ENCODE data around the gene POLA2.

Gene POLA2

DNA sequence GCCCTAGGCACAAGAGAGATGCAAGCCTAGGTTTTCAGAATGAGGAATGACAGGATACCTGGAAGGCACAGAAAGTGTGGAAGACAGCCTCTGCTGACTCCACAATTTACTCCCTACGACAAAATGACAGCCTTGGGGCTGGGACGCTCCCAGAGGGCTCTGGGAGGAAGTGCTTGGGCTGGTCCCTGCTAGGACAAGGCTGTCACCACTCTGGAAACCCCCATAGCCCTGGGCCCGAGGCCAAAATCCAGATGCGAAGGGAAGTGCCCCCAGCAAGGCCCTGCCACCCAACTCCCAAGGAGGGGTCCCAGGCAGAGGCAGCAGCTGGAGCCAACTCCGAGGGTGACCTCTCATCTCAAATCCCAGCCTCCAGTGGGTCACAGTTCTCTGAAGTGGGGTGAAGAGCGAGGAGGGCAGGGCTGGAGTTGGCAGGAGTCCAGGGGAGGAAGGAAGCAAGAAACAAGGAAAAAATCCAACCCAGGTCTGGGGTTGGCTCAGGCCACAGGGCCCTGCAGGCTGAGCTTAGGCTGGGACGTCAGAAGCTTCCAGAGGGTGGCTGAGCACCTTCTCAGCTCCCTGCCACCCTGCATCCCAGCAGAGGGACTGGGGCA lies 46.6 kb downstream of the POLA2 start:
- no peak overlapping the region for H3K4me3 ChIP-seq (ENCODE audit: low read depth, low read length)

DNA sequence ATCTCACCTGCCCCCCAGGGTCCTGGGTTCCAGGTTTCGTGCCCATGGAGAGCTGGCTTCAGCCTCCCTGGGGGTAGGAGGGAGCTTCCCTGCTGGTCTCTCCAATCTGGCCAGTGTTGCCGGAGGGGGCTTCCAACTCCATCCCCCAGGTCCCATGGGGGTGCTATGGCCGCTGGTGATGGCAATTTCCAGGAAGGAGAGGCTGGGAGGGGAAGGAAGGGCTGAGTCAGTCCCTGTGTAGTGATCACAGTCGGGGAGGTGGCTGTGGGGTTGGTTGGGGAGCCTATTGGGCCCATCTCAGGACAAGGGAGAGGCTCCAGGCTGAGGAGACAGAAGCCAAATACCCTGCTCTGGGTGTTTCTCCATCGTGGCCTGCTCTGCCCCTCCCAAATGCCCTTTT lies 47.2 kb downstream of the POLA2 start:
- TF ChIP-seq, protein P1, sequence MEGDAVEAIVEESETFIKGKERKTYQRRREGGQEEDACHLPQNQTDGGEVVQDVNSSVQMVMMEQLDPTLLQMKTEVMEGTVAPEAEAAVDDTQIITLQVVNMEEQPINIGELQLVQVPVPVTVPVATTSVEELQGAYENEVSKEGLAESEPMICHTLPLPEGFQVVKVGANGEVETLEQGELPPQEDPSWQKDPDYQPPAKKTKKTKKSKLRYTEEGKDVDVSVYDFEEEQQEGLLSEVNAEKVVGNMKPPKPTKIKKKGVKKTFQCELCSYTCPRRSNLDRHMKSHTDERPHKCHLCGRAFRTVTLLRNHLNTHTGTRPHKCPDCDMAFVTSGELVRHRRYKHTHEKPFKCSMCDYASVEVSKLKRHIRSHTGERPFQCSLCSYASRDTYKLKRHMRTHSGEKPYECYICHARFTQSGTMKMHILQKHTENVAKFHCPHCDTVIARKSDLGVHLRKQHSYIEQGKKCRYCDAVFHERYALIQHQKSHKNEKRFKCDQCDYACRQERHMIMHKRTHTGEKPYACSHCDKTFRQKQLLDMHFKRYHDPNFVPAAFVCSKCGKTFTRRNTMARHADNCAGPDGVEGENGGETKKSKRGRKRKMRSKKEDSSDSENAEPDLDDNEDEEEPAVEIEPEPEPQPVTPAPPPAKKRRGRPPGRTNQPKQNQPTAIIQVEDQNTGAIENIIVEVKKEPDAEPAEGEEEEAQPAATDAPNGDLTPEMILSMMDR (IDR thresholded peaks at IDR 0.05; ENCODE audit: borderline replicate concordance, insufficient read depth, low read depth, low read length): no peak
- H3K4me3 ChIP-seq (ENCODE audit: low read depth, low read length): no peak overlapping the region

More for the DNA sequence above, 46.6 kb downstream of the POLA2 start:
- TF ChIP-seq, protein P1 (IDR thresholded peaks at IDR 0.05; ENCODE audit: borderline replicate concordance, insufficient read depth, low read depth, low read length): no peak

- TF ChIP-seq, protein P1 (IDR thresholded peaks at IDR 0.05; ENCODE audit: borderline replicate concordance, insufficient read depth, low read depth, low read length): no peak
- no peak overlapping the region for H3K4me3 ChIP-seq (ENCODE audit: low read depth, low read length)
Observed at GRCh38 chr11:65310215-65310614, 48.5 kb downstream of the POLA2 start.

DNA sequence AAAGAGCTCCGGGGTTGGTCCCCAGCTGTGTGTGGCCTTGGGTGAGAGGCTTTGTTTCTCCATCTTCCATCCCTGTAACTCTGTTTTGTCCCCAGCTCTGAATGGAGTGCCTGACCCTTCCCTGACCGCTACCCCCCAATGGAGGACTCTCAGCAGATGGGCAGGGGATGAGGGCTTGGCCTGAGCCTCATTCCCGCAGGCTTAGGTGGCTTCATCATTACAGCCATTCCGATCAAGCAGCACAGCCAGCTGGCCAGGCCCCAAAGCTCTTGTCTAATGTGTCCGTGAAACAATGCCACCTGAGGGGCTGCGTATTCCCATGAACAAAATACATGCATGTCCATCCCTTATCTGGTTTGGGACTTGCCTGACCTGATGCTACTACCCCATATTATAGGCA lies 49.0 kb downstream of the POLA2 start:
- H3K4me3 ChIP-seq (ENCODE audit: low read depth, low read length): no peak overlapping the region
- TF ChIP-seq, protein P1 (IDR thresholded peaks at IDR 0.05; ENCODE audit: borderline replicate concordance, insufficient read depth, low read depth, low read length): no peak

GRCh38 chr11:65311170-65311678 lies 49.5 kb downstream of the POLA2 start:
- TF ChIP-seq, protein P1 (IDR thresholded peaks at IDR 0.05; ENCODE audit: borderline replicate concordance, insufficient read depth, low read depth, low read length): no peak
- no peak overlapping the region for H3K4me3 ChIP-seq (ENCODE audit: low read depth, low read length)

DNA sequence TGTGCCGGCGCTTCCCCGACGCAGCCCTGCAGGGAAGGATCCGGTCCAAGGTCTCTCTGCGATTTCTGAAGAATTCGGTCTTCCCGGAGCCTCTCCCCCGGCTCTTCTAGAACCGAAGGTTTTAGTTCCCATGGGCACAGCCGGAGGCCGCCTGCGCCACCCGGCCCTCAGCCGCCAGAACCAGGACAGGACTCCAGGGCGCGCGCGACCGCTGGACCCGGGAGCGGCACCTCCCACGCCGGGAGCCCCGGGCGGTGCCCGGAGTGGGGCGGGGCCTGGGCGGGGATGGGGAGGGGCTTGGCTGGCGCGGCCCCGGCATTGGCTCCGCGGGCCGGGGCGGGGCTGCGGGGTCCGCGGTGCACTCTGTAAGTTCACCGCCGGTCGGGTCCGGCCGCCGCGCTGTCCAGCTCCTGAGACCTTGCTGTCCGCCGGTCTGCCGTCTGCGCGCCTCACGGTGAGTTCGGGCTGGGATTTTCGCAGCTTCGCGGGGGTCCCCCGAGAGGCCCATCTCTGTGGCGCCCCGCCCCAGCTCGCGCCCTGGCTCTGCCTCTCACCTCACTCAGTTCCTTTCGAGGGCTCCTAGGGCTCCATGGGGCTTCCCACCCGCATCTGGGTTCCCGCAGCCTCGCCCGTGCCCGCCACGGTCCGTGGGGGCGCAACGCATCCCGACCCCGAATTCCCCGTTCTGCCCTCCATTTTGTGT lies 52.9 kb downstream of the POLA2 start, which contains the start of gene CDC42EP2:
Gene CDC42EP2 (plus strand): TSS at position 366 of the 703 bp plus-strand sequence. CDS start 6,033 bp downstream, outside the sequence.
- H3K4me3 ChIP-seq (ENCODE audit: low read depth, low read length): peak within 1 kb of the TSS; percentile 78
- TF ChIP-seq, protein P1 (IDR thresholded peaks at IDR 0.05; ENCODE audit: borderline replicate concordance, insufficient read depth, low read depth, low read length): no peak
